IMR-90 (cell line): Measurements from ENCODE around the gene TTF2. TPM values are rescaled to one million over a fixed set of nuclear protein-coding genes. Genes with fewer than 3 reads are reported as not detected.

Experiments
- ATAC-seq: fragments of 200-7000 bp; cut with Tn5 transposase; 2 replicates; pipeline ENCODE4 v1.9.1; 2020; ENCODE audit warnings: low read depth, mild to moderate bottlenecking, moderate library complexity
- BruUV-seq: library from RNA; stranded (reverse); fragments of 400-500 nt; replicated peaks from 2 replicates; lab custom pipeline; 2021; lab: Mats Ljungman, UMichigan
- CTCF ChIA-PET: fragments of 300-600 bp; formaldehyde crosslinking; extraction: SDS; loops from one replicate; lab custom pipeline; 2021; ENCODE audit warnings: antibody characterized with exemption; lab: Yijun Ruan, JAX
- POLR2A ChIA-PET: fragments of 300-600 bp; sonication (Branson Sonifier 250); formaldehyde crosslinking; loops from one replicate; lab custom pipeline; 2022; ENCODE audit warnings: antibody characterized with exemption; ENCODE audit not compliant: unreplicated experiment; lab: Charles Lee
- DNase-seq: peaks from one replicate; pipeline ENCODE4 v3.0.0; 2013
- H2AFZ ChIP-seq: replicated peaks from 2 replicates; pipeline ENCODE3; 2013; ENCODE audit warnings: low read length, mild to moderate bottlenecking; ENCODE audit not compliant: poor library complexity
- H2AK5ac ChIP-seq: 2 replicates; pipeline ENCODE4 v1.6.1; 2013; ENCODE audit warnings: low read depth, low read length, inconsistent platforms
- H2AK9ac ChIP-seq: replicated peaks from 2 replicates; pipeline ENCODE3; 2013; ENCODE audit warnings: mild to moderate bottlenecking, low read depth, low read length, moderate library complexity; ENCODE audit not compliant: poor library complexity
- H2BK120ac ChIP-seq: 2 replicates; pipeline ENCODE4 v1.6.1; 2013; ENCODE audit warnings: low read depth, low read length, inconsistent platforms
- H2BK15ac ChIP-seq: 3 replicates; pipeline ENCODE4 v1.6.1; 2013; ENCODE audit warnings: low read depth, low read length, inconsistent platforms
- H2BK20ac ChIP-seq: 2 replicates; pipeline ENCODE4 v1.6.1; 2013; ENCODE audit warnings: low read depth, mild to moderate bottlenecking, inconsistent platforms, low read length, moderate library complexity
- H2BK5ac ChIP-seq: 2 replicates; pipeline ENCODE4 v1.6.1; 2013; ENCODE audit warnings: mild to moderate bottlenecking, low read depth, low read length, inconsistent platforms; ENCODE audit not compliant: poor library complexity, severe bottlenecking
- H3K14ac ChIP-seq: replicated peaks from 2 replicates; pipeline ENCODE4 v1.6.1; 2013; ENCODE audit warnings: low read depth, low read length, inconsistent platforms
- H3K18ac ChIP-seq: 2 replicates; pipeline ENCODE4 v1.6.1; 2013; ENCODE audit warnings: low read depth, low read length, control low read depth
- H3K23ac ChIP-seq: 2 replicates; pipeline ENCODE4 v1.6.1; 2013; ENCODE audit warnings: low read depth, low read length, inconsistent platforms
- H3K27ac ChIP-seq: 2 replicates; pipeline ENCODE4 v1.5.1; 2013; ENCODE audit warnings: mild to moderate bottlenecking, control low read depth, low read length; ENCODE audit not compliant: insufficient read depth
- H3K27me3 ChIP-seq: 2 replicates; pipeline ENCODE4 v1.6.1; 2013; ENCODE audit warnings: low read length; ENCODE audit not compliant: control insufficient read depth, insufficient read depth
- H3K36me3 ChIP-seq: 2 replicates; pipeline ENCODE4 v1.6.1; 2013; ENCODE audit warnings: low read length, mixed read lengths; ENCODE audit not compliant: control insufficient read depth, insufficient read depth
- H3K4ac ChIP-seq: 2 replicates; pipeline ENCODE4 v1.6.1; 2013; ENCODE audit warnings: low read depth, low read length, inconsistent platforms
- H3K4me1 ChIP-seq: 2 replicates; pipeline ENCODE4 v1.6.1; 2013; ENCODE audit warnings: low read length, mixed read lengths; ENCODE audit not compliant: control insufficient read depth, insufficient read depth
- H3K4me2 ChIP-seq: 2 replicates; pipeline ENCODE4 v1.6.1; 2013; ENCODE audit warnings: low read depth, mild to moderate bottlenecking, control low read depth, low read length, moderate library complexity
- H3K4me3 ChIP-seq: 2 replicates; pipeline ENCODE4 v1.5.1; 2013; ENCODE audit warnings: low read depth, mild to moderate bottlenecking, control low read depth, low read length, moderate library complexity; ENCODE audit not compliant: insufficient read depth
- H3K56ac ChIP-seq: 2 replicates; pipeline ENCODE4 v1.6.1; 2013; ENCODE audit warnings: low read length, inconsistent platforms; ENCODE audit not compliant: insufficient read depth; ENCODE audit errors: extremely low read depth
- H3K79me1 ChIP-seq, 2 experiments: 2 replicates each; pipeline ENCODE4 v1.6.1; 2013; ENCODE audit warnings: low read length in 2 of 2, inconsistent platforms in 1 of 2, low read depth in 1 of 2
- H3K9ac ChIP-seq: 2 replicates; pipeline ENCODE4 v1.6.1; 2013; ENCODE audit warnings: low read depth, low read length, control low read depth
- H3K9me1 ChIP-seq: 2 replicates; pipeline ENCODE4 v1.6.1; 2013; ENCODE audit warnings: low read length, inconsistent platforms; ENCODE audit not compliant: insufficient read depth
- H3K9me3 ChIP-seq: 2 replicates; pipeline ENCODE4 v1.6.1; 2013; ENCODE audit warnings: low read length; ENCODE audit not compliant: control insufficient read depth, insufficient read depth
- H4K20me1 ChIP-seq: 2 replicates; pipeline ENCODE4 v1.6.1; 2013; ENCODE audit warnings: low read length, inconsistent platforms; ENCODE audit not compliant: insufficient read depth
- H4K5ac ChIP-seq: 2 replicates; pipeline ENCODE4 v1.6.1; 2013; ENCODE audit warnings: mild to moderate bottlenecking, low read depth, low read length, control low read depth
- H4K8ac ChIP-seq, 2 experiments: 2 replicates each; pipeline ENCODE4 v1.6.1; 2013; ENCODE audit warnings: low read depth in 2 of 2, low read length in 2 of 2, control low read depth in 1 of 2, inconsistent platforms in 1 of 2
- H4K91ac ChIP-seq: 2 replicates; pipeline ENCODE4 v1.6.1; 2013; ENCODE audit warnings: low read depth, low read length, inconsistent platforms; ENCODE audit not compliant: insufficient read depth
- CTCF ChIP-seq: conservative IDR thresholded peaks from 2 replicates; pipeline ENCODE4 v1.5.1; 2012; ENCODE audit warnings: mild to moderate bottlenecking, low read depth, low read length, improper control_type of control experiment
- FOS ChIP-seq: fragments of 150-350 bp; IDR thresholded peaks from 2 replicates; pipeline ENCODE4 v1.6.1; 2016; ENCODE audit warnings: low read depth, low read length
- MAFK ChIP-seq: IDR thresholded peaks from 2 replicates; pipeline ENCODE4 v1.6.1; 2012; ENCODE audit warnings: low read depth, low read length, improper control_type of control experiment
- RAD21 ChIP-seq: IDR thresholded peaks from 2 replicates; pipeline ENCODE4 v1.6.1; 2012; ENCODE audit warnings: low read length, improper control_type of control experiment
- WGBS, 2 experiments: methylation state at CpG; one replicate each; pipeline versions ENCODE4 v1.1.5 to v1.1.7; 2013; ENCODE audit warnings: missing lambda C conversion rate in 2 of 2; ENCODE audit not compliant: insufficient read length in 1 of 2; ENCODE audit errors: extremely low coverage in 2 of 2; 5-methylcytosine and 5-hydroxymethylcytosine counted together
- dilution Hi-C: fragments of 300-500 bp; cut with HindIII; formaldehyde crosslinking; loops from one replicate; pipeline ENCODE4 v1.14.3; 2018; ENCODE audit warnings: low sequenced_read_pairs; ENCODE audit not compliant: unreplicated experiment
- in situ Hi-C: fragments of 300-500 bp; cut with MboI; formaldehyde crosslinking; loops from 3 replicates; pipeline ENCODE4 v1.14.3; 2019; ENCODE audit warnings: low sequenced_read_pairs, inconsistent platforms, mixed read lengths
- intact Hi-C: fragments of 100-400 bp; cut with micrococcal nuclease; formaldehyde crosslinking; loops from 2 replicates; pipeline ENCODE4 v1.10.0; 2022
- polyA plus RNA-seq, 3 experiments: library from polyadenylated mRNA; depleted of rRNA; stranded (reverse); fragments of >200 nt; gene quantifications; 2 replicates each; pipeline ENCODE4 v1.2.3, GENCODE V29; 2012; ENCODE audit warnings: low replicate concordance in 1 of 3
- total RNA-seq: library from RNA; depleted of rRNA; stranded (reverse); fragments of >200 nt; gene quantifications from 2 replicates; pipeline ENCODE4 v1.2.3, GENCODE V29; 2012

Gene TTF2
- total and polyA plus RNA-seq, 2 of the 4 experiments (the other 2 are of a cell fraction) = 11.5 to 14.7 TPM

- Histone ChIP-seq H3K18ac (peak overlapping the region; percentile 38), H3K36me3 (no peaks in the 10 kb centered on the region; the same call in 1 of the 2 replicates), H3K27ac (peak overlapping the region; percentile 67), H3K79me1 (peaks cover 0 to 8% of the 10 kb centered on the region in 2 experiments; a peak in 1 of 4 replicates), H2BK5ac (peak overlapping the region; percentile 86), H3K9me3 (no peaks in the 10 kb centered on the region), H4K8ac (peak overlapping the region; percentile 37 to 87), H3K4me3 (no peak overlapping the region), H3K56ac (peak overlapping the region; percentile 49), H2BK15ac (peak overlapping the region; percentile 26), H2BK20ac (peak overlapping the region; percentile 84), H4K5ac (peak overlapping the region; percentile 41), H2AFZ (no peak overlapping the region), H3K4ac (peak overlapping the region; percentile 76), H2AK9ac (peak overlapping the region; percentile 79), H2BK120ac (peak overlapping the region; percentile 78), H3K9ac (no peak overlapping the region), H3K27me3 (no peaks in the 10 kb centered on the region), H3K23ac (peak overlapping the region; percentile 32), H4K20me1 (peaks cover 3% of the 10 kb centered on the region; the same call in 1 of the 2 replicates), H4K91ac (peak overlapping the region; percentile 87), H3K14ac (peak overlapping the region; percentile 66), H2AK5ac (peak overlapping the region; percentile 90), H3K4me2 (peak overlapping the region; percentile 60; the same call in 1 of the 2 replicates), H3K4me1 (peaks cover 24% of the 10 kb centered on the region), H3K9me1 (peaks cover 25% of the 10 kb centered on the region)
- in situ Hi-C loops (no loop called here), dilution Hi-C loops (no loop called here), intact Hi-C loops (no loop called here)
- CTCF ChIA-PET = interaction anchor here (0.5 to 2.8 kb wide), 12 partner anchors 10 to 191 kb away, joined by 3 to 11 read pairs (median 3); no protein-coding TSS in a partner anchor
- ATAC-seq = peak; percentile 8
- BruUV-seq = no TSS peak
- 62% methylated on average over 2 of the region's 6 CpGs; no CpG with 5 or more reads in 1 of the 2 experiments for WGBS, 2 experiments
- peak; percentile 28; the same call in 1 of the 2 replicates for TF ChIP-seq RAD21
- TF ChIP-seq FOS = peak; percentile 45; the same call in 1 of the 2 replicates
- no peak for TF ChIP-seq MAFK
- peak; percentile 47 for TF ChIP-seq CTCF
- POLR2A ChIA-PET = interaction anchor here (0.9 to 1.1 kb wide), 2 partner anchors 19 to 148 kb away, joined by 3 read pairs; no protein-coding TSS in a partner anchor
- DNase-seq = peak; percentile 75
Measured at GRCh38 chr1:117093870-117094621, 33.9 kb downstream of the TTF2 start.
